ENCODE measurements around the gene SELENON. TPM values are rescaled to one million over a fixed set of nuclear protein-coding genes. Genes with fewer than 3 reads are reported as not detected.

SELENON gene
- total and polyA plus RNA-seq, 2 of the 4 experiments (the other 2 are of a cell fraction), result 9.1 to 114 TPM

GRCh38 chr1:25829046-25829445 lies 29.1 kb downstream of the SELENON start:
- POLR2A ChIA-PET (ENCODE audit: unreplicated experiment), result no interaction called here
- no peak overlapping the region for H3K23ac ChIP-seq (ENCODE audit: low read depth, low read length)

More at GRCh38 chr1:25829046-25829445, 29.1 kb downstream of the SELENON start:
- Histone ChIP-seq H2AFZ (replicated peaks; ENCODE audit: low read length, poor library complexity) (no peak overlapping the region), H2AK9ac (replicated peaks; ENCODE audit: low read depth, low read length, poor library complexity) (no peak overlapping the region), H3K56ac (ENCODE audit: extremely low read depth, insufficient read depth, low read length) (no peak overlapping the region), H3K4me1 (ENCODE audit: control insufficient read depth, insufficient read depth, low read length) (no peaks in the 10 kb centered on the region), H2BK5ac (ENCODE audit: low read depth, low read length, poor library complexity, severe bottlenecking) (no peak overlapping the region), H3K14ac (replicated peaks; ENCODE audit: low read depth, low read length) (no peak overlapping the region), H3K79me1 (ENCODE audit: low read depth in 1 of 2, low read length in 2 of 2) (peaks cover 23 to 32% of the 10 kb centered on the region in 2 experiments), H3K4ac (ENCODE audit: low read depth, low read length) (no peak overlapping the region), H3K9me1 (ENCODE audit: insufficient read depth, low read length) (no peaks in the 10 kb centered on the region; the same call in 1 of the 2 replicates), H3K9ac (ENCODE audit: low read depth, low read length) (no peak overlapping the region), H4K91ac (ENCODE audit: insufficient read depth, low read depth, low read length) (no peak overlapping the region), H2BK20ac (ENCODE audit: low read depth, low read length) (no peak overlapping the region), H4K20me1 (ENCODE audit: insufficient read depth, low read length) (peaks cover 8% of the 10 kb centered on the region; the same call in 1 of the 2 replicates), H3K18ac (ENCODE audit: low read depth, low read length) (no peak overlapping the region), H3K27me3 (ENCODE audit: control insufficient read depth, insufficient read depth, low read length) (no peaks in the 10 kb centered on the region), H4K5ac (ENCODE audit: low read depth, low read length) (no peak overlapping the region), H4K8ac (ENCODE audit: low read depth in 2 of 2, low read length in 2 of 2) (no peak overlapping the region), H2BK120ac (ENCODE audit: low read depth, low read length) (no peak overlapping the region), H3K27ac (ENCODE audit: insufficient read depth, low read length) (no peak overlapping the region), H2BK15ac (ENCODE audit: low read depth, low read length) (no peak overlapping the region), H3K9me3 (ENCODE audit: control insufficient read depth, insufficient read depth, low read length) (no peaks in the 10 kb centered on the region), H3K4me3 (ENCODE audit: insufficient read depth, low read depth, low read length) (no peak overlapping the region), H2AK5ac (ENCODE audit: low read depth, low read length) (no peak overlapping the region), H3K4me2 (ENCODE audit: low read depth, low read length) (no peak overlapping the region), H3K36me3 (ENCODE audit: control insufficient read depth, insufficient read depth, low read length) (peaks cover 60% of the 10 kb centered on the region)
- in situ Hi-C loops (cut with MboI; ENCODE audit: low sequenced_read_pairs) (loop anchor here (10.0 kb wide), 1 partner anchor 166 kb away; the partner anchor contains the start of gene PAFAH2), dilution Hi-C loops (cut with HindIII; ENCODE audit: low sequenced_read_pairs, unreplicated experiment) (no loop called here), intact Hi-C loops (cut with micrococcal nuclease) (no loop called here)
- DNase-seq, result no peak
- CTCF ChIA-PET, result no interaction called here
- WGBS, 2 experiments (ENCODE audit: extremely low coverage in 2 of 2, insufficient read length in 1 of 2), result no CpG with 5 or more reads among the region's 1 CpG
- TF ChIP-seq MAZ (IDR thresholded peaks at IDR 0.05; ENCODE audit: borderline replicate concordance, low read depth, low read length), result no peak
- no peak for TF ChIP-seq FOS (IDR thresholded peaks at IDR 0.05; ENCODE audit: low read depth, low read length)
- TF ChIP-seq POLR2A (IDR thresholded peaks at IDR 0.05; ENCODE audit: low read depth, low read length), result no peak
- TF ChIP-seq MXI1 (IDR thresholded peaks at IDR 0.05; ENCODE audit: borderline replicate concordance, low read depth, low read length), result no peak
- TF ChIP-seq BHLHE40 (IDR thresholded peaks at IDR 0.05; ENCODE audit: low read depth, low read length), result no peak
- TF ChIP-seq CTCF (conservative IDR thresholded peaks at IDR 0.05; ENCODE audit: low read depth, low read length), result no peak
- TF ChIP-seq SMC3 (IDR thresholded peaks at IDR 0.05; ENCODE audit: low read depth, low read length), result no peak
- no peak for TF ChIP-seq ELK1 (IDR thresholded peaks at IDR 0.05; ENCODE audit: borderline replicate concordance, low read depth, low read length)
- TF ChIP-seq USF2 (IDR thresholded peaks at IDR 0.05; ENCODE audit: low read depth, low read length), result no peak
- no peak for TF ChIP-seq RCOR1 (IDR thresholded peaks at IDR 0.05; ENCODE audit: insufficient replicate concordance, low read length)
- TF ChIP-seq CEBPB (IDR thresholded peaks at IDR 0.05; ENCODE audit: low read depth, low read length), result no peak
- no peak for TF ChIP-seq MAFK (IDR thresholded peaks at IDR 0.05; ENCODE audit: low read depth, low read length)
- TF ChIP-seq NFE2L2 (IDR thresholded peaks at IDR 0.05; ENCODE audit: low read depth, low read length), result no peak
- TF ChIP-seq RFX5 (IDR thresholded peaks at IDR 0.05; ENCODE audit: low read depth, low read length), result no peak
- TF ChIP-seq RAD21 (IDR thresholded peaks at IDR 0.05; ENCODE audit: low read length), result no peak
- no peak for TF ChIP-seq CHD1 (IDR thresholded peaks at IDR 0.05; ENCODE audit: low read depth, low read length)
- ATAC-seq (ENCODE audit: low read depth), result no peak
- BruUV-seq (replicated peaks), result no TSS peak
